DOHH2 (cell line): ENCODE results near the gene KLHL7.
"Not testable (repeated sequence)": the region's sequence is repeated elsewhere in the genome, so short reads cannot be mapped to it uniquely, and the experiment has no call there.

Experiments
- CTCF ChIP-seq: fragments of 200-600 bp; sonication (generic); IDR thresholded peaks from one replicate; pipeline ENCODE4 v1.5.1; 2014; ENCODE audit warnings: antibody characterized with exemption, mild to moderate bottlenecking, low read depth, low read length; ENCODE audit not compliant: poor library complexity, severe bottlenecking
- EZH2phosphoT487 ChIP-seq: fragments of 200-600 bp; sonication (generic); IDR thresholded peaks from 2 replicates; pipeline ENCODE4 v1.6.1; 2017; ENCODE audit warnings: borderline replicate concordance, mild to moderate bottlenecking, antibody characterized with exemption, low read length, moderate library complexity, mixed read lengths

GRCh38 chr7:23193650-23194227 is 88.2 kb downstream of the KLHL7 start:
- not testable (repeated sequence) for TF ChIP-seq CTCF, EZH2phosphoT487
